HepG2 (cell line): ENCODE data around the gene TPBG. TPM values are rescaled to one million over a fixed set of nuclear protein-coding genes. Genes with fewer than 3 reads are reported as not detected.

Experiments used
- ATAC-seq: fragments of 200-7000 bp; cut with Tn5 transposase; 3 replicates; pipeline ENCODE4 v1.9.1; 2020; ENCODE audit warnings: mild to moderate bottlenecking, moderate library complexity
- BruUV-seq: library from RNA; stranded (reverse); fragments of 400-500 nt; replicated peaks from 2 replicates; lab custom pipeline; 2021; lab: Mats Ljungman, UMichigan
- CTCF ChIA-PET: fragments of 300-600 bp; formaldehyde crosslinking; extraction: SDS; loops from one replicate; lab custom pipeline; 2021; ENCODE audit warnings: low total read pairs, inconsistent platforms, low intra/inter-chr PET ratio; lab: Yijun Ruan, JAX
- POLR2A ChIA-PET: fragments of 350-600 bp; sonication (Branson Sonifier 250); formaldehyde crosslinking; loops from one replicate; lab custom pipeline; 2020; ENCODE audit warnings: antibody characterized with exemption, inconsistent platforms; lab: Yijun Ruan, JAX
- DNase-seq: peaks from one replicate; pipeline ENCODE4 v3.0.0-alpha.2; 2015; ENCODE audit warnings: low spot score
- FAIRE-seq: peaks from 3 replicates; lab custom pipeline; 2011; peaks lifted over from hg19 to GRCh38; lab: Jason Lieb, UNC
- H2AFZ ChIP-seq: one replicate; pipeline ENCODE4 v1.6.1; 2011; ENCODE audit warnings: low read length, inconsistent platforms
- H3K27ac ChIP-seq: fragments of 300-600 bp; 3 replicates; pipeline ENCODE4 v1.8.0; 2011; ENCODE audit warnings: mixed run types, mild to moderate bottlenecking, mixed read lengths, low read length, inconsistent platforms; ENCODE audit not compliant: insufficient read depth; ENCODE audit errors: extremely low read length
- H3K27me3 ChIP-seq, 2 experiments: fragments of 200-600 bp in 1 of 2; 2 replicates in 1 of 2; 3 replicates in 1 of 2; pipeline versions ENCODE4 v1.6.0 to v1.8.0; 2011; ENCODE audit warnings: low read length in 2 of 2, mild to moderate bottlenecking in 2 of 2, moderate library complexity in 2 of 2, inconsistent platforms in 1 of 2; ENCODE audit not compliant: insufficient read depth in 2 of 2, control insufficient read depth in 1 of 2
- H3K36me3 ChIP-seq, 2 experiments: fragments of 200-600 bp in 1 of 2; replicated peaks in 1 of 2; 2 replicates in 1 of 2; 3 replicates in 1 of 2; pipeline versions ENCODE4 v1.5.1 to v1.8.0; 2011; ENCODE audit warnings: low read length in 2 of 2, inconsistent platforms in 1 of 2; ENCODE audit not compliant: insufficient read depth in 2 of 2, control insufficient read depth in 1 of 2
- H3K4me1 ChIP-seq: 2 replicates; pipeline ENCODE4 v1.5.1; 2012; ENCODE audit warnings: low read length, inconsistent platforms; ENCODE audit not compliant: insufficient read depth
- H3K4me2 ChIP-seq: 2 replicates; pipeline ENCODE4 v1.6.0; 2011; ENCODE audit warnings: low read depth, low read length, inconsistent platforms
- H3K4me3 ChIP-seq, 3 experiments: fragments of 200-600 bp in 1 of 3; sonication (generic), shearing (Covaris generic) in 1 of 3; replicated peaks in 1 of 3; 2 replicates each; pipeline ENCODE4 v1.5.1; 2011 to 2016; ENCODE audit warnings: low read length in 3 of 3, inconsistent platforms in 2 of 3, low read depth in 2 of 3, mild to moderate bottlenecking in 2 of 3, control low read depth in 1 of 3, mixed read lengths in 1 of 3; ENCODE audit not compliant: insufficient read depth in 1 of 3
- H3K79me2 ChIP-seq: one replicate; pipeline ENCODE4 v1.6.1; 2011; ENCODE audit warnings: low read length, inconsistent platforms; ENCODE audit not compliant: insufficient read depth
- H3K9ac ChIP-seq: 2 replicates; pipeline ENCODE4 v1.6.0; 2011; ENCODE audit warnings: mild to moderate bottlenecking, low read depth, low read length, inconsistent platforms; ENCODE audit not compliant: insufficient read depth
- H3K9me3 ChIP-seq: 2 replicates; pipeline ENCODE4 v1.5.1; 2012; ENCODE audit warnings: mild to moderate bottlenecking, low read length
- H4K20me1 ChIP-seq: 2 replicates; pipeline ENCODE4 v1.6.0; 2011; ENCODE audit warnings: inconsistent platforms, mild to moderate bottlenecking, low read length, moderate library complexity; ENCODE audit not compliant: insufficient read depth
- ARID2 ChIP-seq: sonication (generic); formaldehyde crosslinking; IDR thresholded peaks from 2 replicates; pipeline ENCODE4 v1.8.1; 2022; ENCODE audit warnings: mild to moderate bottlenecking, missing genetic modification reagents, borderline replicate concordance
- GABPA ChIP-seq, 2 experiments: IDR thresholded peaks; 2 replicates each; pipeline ENCODE4 v1.6.1; 2011 to 2016; ENCODE audit warnings: low read depth in 2 of 2, low read length in 1 of 2, missing biosample characterization in 1 of 2, missing genetic modification characterization in 1 of 2
- GTF2F1 ChIP-seq: fragments of 150-350 bp; IDR thresholded peaks from 2 replicates; pipeline ENCODE4 v1.6.1; 2014; ENCODE audit warnings: low read length
- TBX3 ChIP-seq: fragments of 450-650 bp; IDR thresholded peaks from 2 replicates; pipeline ENCODE4 v1.6.1; 2017; ENCODE audit warnings: antibody characterized with exemption, mild to moderate bottlenecking, inconsistent platforms, borderline replicate concordance
- USF2 ChIP-seq, 2 experiments: sonication (generic) in 1 of 2; formaldehyde crosslinking in 1 of 2; IDR thresholded peaks; 2 replicates each; pipeline versions ENCODE4 v1.5.1 to v1.6.1; 2011 to 2020; ENCODE audit warnings: borderline replicate concordance in 1 of 2, low read depth in 1 of 2, low read length in 1 of 2, mild to moderate bottlenecking in 1 of 2, missing genetic modification reagents in 1 of 2, moderate library complexity in 1 of 2
- ZNF160 ChIP-seq: sonication (generic); formaldehyde crosslinking; IDR thresholded peaks from 2 replicates; pipeline ENCODE4 v1.8.0; 2022; ENCODE audit warnings: mild to moderate bottlenecking, inconsistent platforms, missing genetic modification reagents
- ZNF280D ChIP-seq: sonication (generic); formaldehyde crosslinking; IDR thresholded peaks from 2 replicates; pipeline ENCODE4 v1.5.1; 2020; ENCODE audit warnings: mild to moderate bottlenecking, missing genetic modification reagents
- ZNF639 ChIP-seq: conservative IDR thresholded peaks from 2 replicates; pipeline ENCODE4 v1.6.1; 2018; ENCODE audit warnings: missing genetic modification reagents
- WGBS: methylation state at CpG from one replicate; pipeline ENCODE4 v1.1.6; 2017; ENCODE audit warnings: low lambda C conversion rate; 5-methylcytosine and 5-hydroxymethylcytosine counted together
- in situ Hi-C: cut with HindIII; loops from 2 replicates; pipeline ENCODE4 v1.10.0; 2017; ENCODE audit warnings: low pct_unique_long_range_greater_than_20kb; ENCODE audit not compliant: extremely low pct_ligation_motif_present
- intact Hi-C: fragments of 100-400 bp; cut with micrococcal nuclease; formaldehyde crosslinking; loops from one replicate; pipeline ENCODE4 v1.10.0; 2022; ENCODE audit not compliant: unreplicated experiment
- polyA plus RNA-seq, 8 experiments: library from polyadenylated mRNA; depleted of rRNA in 3 of 8; stranded (reverse) in 7 of 8; unstranded in 1 of 8; fragments of >200 nt; fragmentation: Illumina TruSeq in 4 of 8; extraction: Trizol in 4 of 8; gene quantifications; 2 replicates each; pipeline versions ENCODE4 v1.2.1 to v1.2.3, GENCODE V29; 2011 to 2016; ENCODE audit warnings: low read depth in 4 of 8, missing spikeins in 1 of 8, mixed read lengths in 1 of 8; ENCODE audit not compliant: insufficient read depth in 1 of 8
- total RNA-seq, 5 experiments: library from RNA; depleted of rRNA; stranded (reverse); fragments of >200 nt; fragmentation: Illumina TruSeq; extraction: Trizol; gene quantifications; 2 replicates each; pipeline ENCODE4 v1.2.3, GENCODE V29; 2016; ENCODE audit warnings: low read depth in 1 of 5

The TPBG gene
- total and polyA plus RNA-seq, 2 of the 13 experiments (the other 11 are each of a cell fraction or from before 2014, with no cell fraction given): 0.73 to 0.75 TPM

- Histone ChIP-seq H3K4me2 (no peak overlapping the region), H3K9ac (no peak overlapping the region), H3K79me2 (no peaks in the 10 kb centered on the region), H3K4me3 (no peak overlapping the region), H2AFZ (no peak overlapping the region), H4K20me1 (no peaks in the 10 kb centered on the region), H3K27me3 (no peaks in the 10 kb centered on the region), H3K36me3 (no peaks in the 10 kb centered on the region), H3K4me1 (no peaks in the 10 kb centered on the region), H3K9me3 (no peaks in the 10 kb centered on the region), H3K27ac (no peak overlapping the region)
- FAIRE-seq (no peak), DNase-seq (no peak), ATAC-seq (no peak)
- in situ Hi-C loops (no loop called here), intact Hi-C loops (no loop called here)
- ChIA-PET POLR2A (no interaction called here), CTCF (no interaction called here)
- 4% methylated on average over 2 of the region's 2 CpGs for WGBS
- BruUV-seq: no TSS peak
- no peak for TF ChIP-seq ZNF280D (CRISPR knock-in tag)
- TF ChIP-seq TBX3: no peak
- TF ChIP-seq ARID2 (CRISPR knock-in tag): no peak
- TF ChIP-seq USF2 (IDR thresholded peaks at IDR 0.05; ENCODE audit: low read depth, low read length): no peak
- no peak for TF ChIP-seq USF2 (CRISPR knock-in tag; IDR thresholded peaks at IDR 0.05; ENCODE audit: borderline replicate concordance)
- TF ChIP-seq ZNF639 (CRISPR knock-in tag): no peak
- no peak for TF ChIP-seq GABPA (IDR thresholded peaks at IDR 0.05; ENCODE audit: low read depth, low read length)
- TF ChIP-seq GABPA (CRISPR knock-in tag; IDR thresholded peaks at IDR 0.05; ENCODE audit: low read depth): no peak
- TF ChIP-seq ZNF160 (CRISPR knock-in tag): no peak
- TF ChIP-seq GTF2F1: no peak
Observed at GRCh38 chr6:82385961-82386360, 22.3 kb downstream of the TPBG start.
